ENCODE data around the gene PRKX.
"Not testable (repeated sequence)": the region's sequence is repeated elsewhere in the genome, so short reads cannot be mapped to it uniquely, and the experiment has no call there.

The PRKX gene

GRCh38 chrX:3713225-3713936 is at the start of gene PRKX:
Gene PRKX (minus strand): TSS chrX:3713649. CDS start chrX:3713253, 396 bp downstream.
- CTCF ChIA-PET, result interaction anchor here (0.9 kb wide), 1 partner anchor 12 kb away, joined by 3 read pairs; no protein-coding TSS in a partner anchor
- TF ChIP-seq, protein P1, sequence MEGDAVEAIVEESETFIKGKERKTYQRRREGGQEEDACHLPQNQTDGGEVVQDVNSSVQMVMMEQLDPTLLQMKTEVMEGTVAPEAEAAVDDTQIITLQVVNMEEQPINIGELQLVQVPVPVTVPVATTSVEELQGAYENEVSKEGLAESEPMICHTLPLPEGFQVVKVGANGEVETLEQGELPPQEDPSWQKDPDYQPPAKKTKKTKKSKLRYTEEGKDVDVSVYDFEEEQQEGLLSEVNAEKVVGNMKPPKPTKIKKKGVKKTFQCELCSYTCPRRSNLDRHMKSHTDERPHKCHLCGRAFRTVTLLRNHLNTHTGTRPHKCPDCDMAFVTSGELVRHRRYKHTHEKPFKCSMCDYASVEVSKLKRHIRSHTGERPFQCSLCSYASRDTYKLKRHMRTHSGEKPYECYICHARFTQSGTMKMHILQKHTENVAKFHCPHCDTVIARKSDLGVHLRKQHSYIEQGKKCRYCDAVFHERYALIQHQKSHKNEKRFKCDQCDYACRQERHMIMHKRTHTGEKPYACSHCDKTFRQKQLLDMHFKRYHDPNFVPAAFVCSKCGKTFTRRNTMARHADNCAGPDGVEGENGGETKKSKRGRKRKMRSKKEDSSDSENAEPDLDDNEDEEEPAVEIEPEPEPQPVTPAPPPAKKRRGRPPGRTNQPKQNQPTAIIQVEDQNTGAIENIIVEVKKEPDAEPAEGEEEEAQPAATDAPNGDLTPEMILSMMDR (IDR thresholded peaks at IDR 0.05; ENCODE audit: control extremely low read depth, extremely low read depth, low read depth, missing control alignments), result no peak
- POLR2A ChIA-PET, result interaction anchor here (1.2 kb wide), 1 partner anchor 102 kb away, joined by 3 read pairs; no protein-coding TSS in a partner anchor
- DNase-seq (ENCODE audit: extremely low spot score), result peak; percentile 87

- ChIA-PET CTCF (no interaction called here), POLR2A (no interaction called here)
- TF ChIP-seq, protein P1 (IDR thresholded peaks at IDR 0.05; ENCODE audit: control extremely low read depth, extremely low read depth, low read depth, missing control alignments), result no peak
- DNase-seq (ENCODE audit: extremely low spot score), result no peak
Measured at GRCh38 chrX:3763111-3763510, 49.7 kb upstream of the PRKX start.

GRCh38 chrX:3757510-3758025 is 44.1 kb upstream of the PRKX start:
- POLR2A ChIA-PET, result no interaction called here
- TF ChIP-seq, protein P1 (IDR thresholded peaks at IDR 0.05; ENCODE audit: control extremely low read depth, extremely low read depth, low read depth, missing control alignments), result no peak
- DNase-seq (ENCODE audit: extremely low spot score), result no peak
- CTCF ChIA-PET, result no interaction called here

- TF ChIP-seq, protein P1 (IDR thresholded peaks at IDR 0.05; ENCODE audit: control extremely low read depth, extremely low read depth, low read depth, missing control alignments), result no peak
- CTCF ChIA-PET, result no interaction called here
- DNase-seq (ENCODE audit: extremely low spot score), result no peak
- POLR2A ChIA-PET, result no interaction called here
Measured at GRCh38 chrX:3748052-3748559, 34.7 kb upstream of the PRKX start.

GRCh38 chrX:3743801-3744439 is 30.5 kb upstream of the PRKX start:
- TF ChIP-seq, protein P1 (IDR thresholded peaks at IDR 0.05; ENCODE audit: control extremely low read depth, extremely low read depth, low read depth, missing control alignments), result no peak
- DNase-seq (ENCODE audit: extremely low spot score), result no peak
- ChIA-PET POLR2A (no interaction called here), CTCF (no interaction called here)

DNA sequence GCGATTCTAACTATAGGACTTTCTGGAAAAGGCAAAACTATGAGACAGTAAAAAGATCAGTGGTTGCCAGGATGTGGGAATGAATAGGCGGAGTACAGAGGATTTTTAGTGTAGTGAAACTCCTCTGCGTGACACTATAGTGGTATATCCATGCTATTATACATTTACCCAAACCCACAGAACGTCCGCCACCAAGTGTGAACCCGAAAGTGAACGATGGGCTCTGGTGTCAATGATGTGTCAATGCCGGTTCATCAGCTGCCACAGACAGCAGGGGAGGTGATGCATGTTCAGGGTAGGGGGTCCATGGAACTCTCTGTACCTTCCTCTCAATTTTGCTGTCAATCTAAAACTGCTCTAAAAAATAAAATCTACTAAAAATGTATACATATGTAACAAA is 27.5 kb upstream of the PRKX start:
- POLR2A ChIA-PET, CTCF ChIA-PET: not testable (repeated sequence)

GRCh38 chrX:3738509-3738908 is 25.1 kb upstream of the PRKX start:
- ChIA-PET CTCF (no interaction called here), POLR2A (no interaction called here)
- TF ChIP-seq, protein P1 (IDR thresholded peaks at IDR 0.05; ENCODE audit: control extremely low read depth, extremely low read depth, low read depth, missing control alignments), result no peak
- no peak for DNase-seq (ENCODE audit: extremely low spot score)

More for the DNA sequence above, 27.5 kb upstream of the PRKX start:
- DNase-seq (ENCODE audit: extremely low spot score), result not testable (repeated sequence)

GRCh38 chrX:3736536-3736935 is 23.1 kb upstream of the PRKX start:
- CTCF ChIA-PET; DNase-seq (ENCODE audit: extremely low spot score); POLR2A ChIA-PET: not testable (repeated sequence)

GRCh38 chrX:3735891-3736290 is 22.4 kb upstream of the PRKX start:
- POLR2A ChIA-PET; CTCF ChIA-PET; DNase-seq (ENCODE audit: extremely low spot score): not testable (repeated sequence)

- CTCF ChIA-PET; POLR2A ChIA-PET; DNase-seq (ENCODE audit: extremely low spot score): not testable (repeated sequence)
Measured at GRCh38 chrX:3734456-3734855, 21.0 kb upstream of the PRKX start.

All from GM10248 (cell line).